H1 (cell line): Measurements from ENCODE around the gene INPP4B. TPM values are rescaled to one million over a fixed set of nuclear protein-coding genes. Genes with fewer than 3 reads are reported as not detected.

Source experiments
- ASH2L ChIP-seq: fragments of 200-600, 300-600 bp; sonication (generic); IDR thresholded peaks from one replicate; pipeline ENCODE4 v1.7.1; 2017; ENCODE audit warnings: low read length
- CHD7 ChIP-seq: fragments of 300-600 bp; sonication (generic); IDR thresholded peaks from 2 replicates; pipeline ENCODE4 v1.7.1; 2012; ENCODE audit warnings: low read length, moderate library complexity, mild to moderate bottlenecking, inconsistent platforms; ENCODE audit not compliant: insufficient replicate concordance
- CTCF ChIP-seq, 3 experiments: IDR thresholded peaks; 1 replicate in 2 of 3; 2 replicates in 1 of 3; pipeline versions ENCODE4 v1.5.1 to v1.6.1; 2011; ENCODE audit warnings: low read length in 3 of 3, mild to moderate bottlenecking in 3 of 3, inconsistent platforms in 2 of 3, low read depth in 1 of 3, moderate library complexity in 1 of 3; ENCODE audit not compliant: insufficient read depth in 1 of 3; ENCODE audit errors: control extremely low read depth in 1 of 3
- EGR1 ChIP-seq: IDR thresholded peaks from 2 replicates; pipeline ENCODE4 v1.6.1; 2011; ENCODE audit warnings: low read depth, low read length, borderline replicate concordance
- SIN3A ChIP-seq, 2 experiments: IDR thresholded peaks in 1 of 2; conservative IDR thresholded peaks in 1 of 2; 2 replicates each; pipeline ENCODE4 v1.6.1; 2011 to 2012; ENCODE audit warnings: low read length in 2 of 2, improper control_type of control experiment in 1 of 2, low read depth in 1 of 2, mild to moderate bottlenecking in 1 of 2
- TAF7 ChIP-seq: optimal IDR thresholded peaks from 2 replicates; pipeline ENCODE3; 2011; ENCODE audit warnings: low read depth, mild to moderate bottlenecking, inconsistent platforms, low read length, moderate library complexity, borderline replicate concordance
- polyA plus RNA-seq, 7 experiments: library from polyadenylated mRNA; depleted of rRNA in 3 of 7; stranded (reverse) in 5 of 7; unstranded in 2 of 7; fragments of >200 nt in 5 of 7; fragments of 200-250 nt in 2 of 7; gene quantifications; 1 replicate in 5 of 7; 2 replicates in 1 of 7; 4 replicates in 1 of 7; pipeline versions ENCODE4 v1.2.1 to v1.2.3, GENCODE V29; 2011 to 2013; ENCODE audit warnings: missing spikeins in 2 of 7, mixed read lengths in 2 of 7
- total RNA-seq: library from RNA; stranded (reverse); fragmentation: NEBNext Ultra II Directional; extraction: Animal tissue kit (Norgen Biotek cat#: 25700); gene quantifications from 2 replicates; pipeline ENCODE4 v1.2.1, GENCODE V29; 2021

Gene INPP4B
- total and polyA plus RNA-seq, 2 of the 8 experiments (the other 6 are each of a cell fraction or from before 2014, with no cell fraction given), result 0.11 to 0.54 TPM

- TF ChIP-seq CHD7, result no peak
- TF ChIP-seq ASH2L, result no peak
- TF ChIP-seq EGR1, result no peak
- no peak for TF ChIP-seq SIN3A (conservative IDR thresholded peaks at IDR 0.05 in 1 of 2, IDR thresholded peaks at IDR 0.05 in 1 of 2; ENCODE audit: low read depth in 1 of 2, low read length in 2 of 2)
- TF ChIP-seq TAF7, result no peak
- TF ChIP-seq CTCF (IDR thresholded peaks at IDR 0.05; ENCODE audit: control extremely low read depth in 1 of 3, insufficient read depth in 1 of 3, low read depth in 1 of 3, low read length in 3 of 3), result no peak
Measured at GRCh38 chr4:142284402-142285221, 561.5 kb downstream of the INPP4B start (continued).
